Measurements from ENCODE around the gene PPP1R9A. TPM values are rescaled to one million over a fixed set of nuclear protein-coding genes. Genes with fewer than 3 reads are reported as not detected.

Gene PPP1R9A
- total and polyA plus RNA-seq, 2 donors = 1.4 to 2.2 TPM

DNA sequence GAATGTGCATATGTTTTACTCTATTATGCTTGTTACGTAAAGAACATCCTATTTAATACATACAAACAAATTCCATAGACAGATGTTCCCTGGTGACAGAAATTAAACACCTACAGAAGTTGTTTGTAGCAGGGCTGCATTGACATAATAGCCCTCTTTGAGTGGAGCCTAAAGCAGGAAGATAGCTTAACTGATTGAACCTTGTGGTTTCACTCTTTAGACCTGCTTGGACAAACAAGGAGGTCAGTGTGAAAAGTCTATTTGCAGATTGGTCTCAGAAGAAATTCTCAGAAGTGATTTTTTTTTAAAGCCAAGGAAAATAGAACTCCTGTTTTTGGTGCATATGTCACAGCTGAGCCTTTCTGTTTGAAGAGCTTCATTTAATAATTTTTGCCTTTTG lies 121.3 kb downstream of the PPP1R9A start:
- WGBS = 97% methylated on average over 1 of the region's 1 CpG
- Histone ChIP-seq H3K9me3 (ENCODE audit: control insufficient read depth in 2 of 2, insufficient read depth in 1 of 2, low read length in 1 of 2) (peaks cover 0 to 5% of the 10 kb centered on the region in 2 donors), H3K4me1 (ENCODE audit: control insufficient read depth in 2 of 2, insufficient read depth in 2 of 2, low read length in 2 of 2) (no peaks in the 10 kb centered on the region), H3K27ac (ENCODE audit: low read depth in 1 of 2, low read length in 1 of 2) (no peak overlapping the region), H3K4me3 (ENCODE audit: low read length in 2 of 2) (no peak overlapping the region), H3K27me3 (ENCODE audit: control insufficient read depth in 2 of 2, insufficient read depth in 1 of 2, low read length in 1 of 2) (no peaks in the 10 kb centered on the region), H3K36me3 (ENCODE audit: control insufficient read depth in 2 of 2, insufficient read depth in 2 of 2, low read length in 1 of 2) (no peaks in the 10 kb centered on the region)
- no peak for DNase-seq (ENCODE audit: low read depth in 6 of 9, low spot score in 9 of 9)

DNA sequence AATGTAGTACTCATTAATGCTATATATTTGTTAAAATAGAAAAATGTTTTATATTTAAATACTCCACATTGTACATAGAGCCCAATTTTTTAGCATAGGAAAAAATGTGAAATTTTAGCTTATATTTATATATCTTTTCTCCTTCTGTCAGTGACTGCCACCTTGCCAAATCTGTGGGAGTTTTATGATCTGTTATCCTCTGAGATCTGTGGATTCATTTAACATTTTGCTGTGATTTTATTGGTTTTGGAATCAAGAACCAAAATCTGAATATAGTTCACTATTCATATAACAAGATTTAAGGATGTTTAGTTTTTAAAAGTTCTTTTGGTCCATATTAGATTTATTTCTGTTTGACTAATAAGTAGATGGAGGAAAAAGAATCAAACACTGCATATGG lies 127.9 kb downstream of the PPP1R9A start:
- Histone ChIP-seq H3K27me3 (ENCODE audit: control insufficient read depth in 2 of 2, insufficient read depth in 1 of 2, low read length in 1 of 2) (no peaks in the 10 kb centered on the region), H3K4me3 (ENCODE audit: low read length in 2 of 2) (no peak overlapping the region), H3K36me3 (ENCODE audit: control insufficient read depth in 2 of 2, insufficient read depth in 2 of 2, low read length in 1 of 2) (no peaks in the 10 kb centered on the region), H3K27ac (ENCODE audit: low read depth in 1 of 2, low read length in 1 of 2) (no peak overlapping the region), H3K4me1 (ENCODE audit: control insufficient read depth in 2 of 2, insufficient read depth in 2 of 2, low read length in 2 of 2) (no peaks in the 10 kb centered on the region), H3K9me3 (ENCODE audit: control insufficient read depth in 2 of 2, insufficient read depth in 1 of 2, low read length in 1 of 2) (no peaks in the 10 kb centered on the region)
- DNase-seq (ENCODE audit: low read depth in 6 of 9, low spot score in 9 of 9) = no peak

DNA sequence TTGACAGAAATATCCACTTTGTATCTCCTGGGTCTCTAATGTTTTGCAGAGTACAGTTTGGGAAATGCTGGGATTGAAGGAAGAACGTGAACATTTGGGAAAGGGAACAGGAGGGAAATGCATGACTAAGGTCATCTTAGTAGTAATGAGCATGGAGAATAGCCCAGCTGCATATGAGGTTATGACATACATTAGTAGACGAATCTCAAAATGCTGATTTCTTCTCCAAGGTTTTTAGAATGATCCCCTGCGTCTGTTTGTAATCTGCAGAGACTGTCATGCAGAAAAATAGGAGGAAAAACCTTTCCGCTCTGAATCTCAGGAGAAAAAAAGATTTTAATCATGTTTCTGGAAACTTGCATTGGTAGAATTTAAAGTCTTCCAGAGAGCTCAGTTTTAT lies 133.6 kb downstream of the PPP1R9A start:
- no peak overlapping the region for H3K27ac ChIP-seq (ENCODE audit: low read depth in 1 of 2, low read length in 1 of 2)
- no peaks in the 10 kb centered on the region for H3K9me3 ChIP-seq (ENCODE audit: control insufficient read depth in 2 of 2, insufficient read depth in 1 of 2, low read length in 1 of 2)
- DNase-seq (ENCODE audit: low read depth in 6 of 9, low spot score in 9 of 9) = no peak
- H3K4me1 ChIP-seq (ENCODE audit: control insufficient read depth in 2 of 2, insufficient read depth in 2 of 2, low read length in 2 of 2) = peaks cover 0 to 2% of the 10 kb centered on the region in 2 donors
- H3K4me3 ChIP-seq (ENCODE audit: low read length in 2 of 2) = no peak overlapping the region
- 94% methylated on average over 4 of the region's 4 CpGs for WGBS
- H3K36me3 ChIP-seq (ENCODE audit: control insufficient read depth in 2 of 2, insufficient read depth in 2 of 2, low read length in 1 of 2) = no peaks in the 10 kb centered on the region
- H3K27me3 ChIP-seq (ENCODE audit: control insufficient read depth in 2 of 2, insufficient read depth in 1 of 2, low read length in 1 of 2) = no peaks in the 10 kb centered on the region

DNA sequence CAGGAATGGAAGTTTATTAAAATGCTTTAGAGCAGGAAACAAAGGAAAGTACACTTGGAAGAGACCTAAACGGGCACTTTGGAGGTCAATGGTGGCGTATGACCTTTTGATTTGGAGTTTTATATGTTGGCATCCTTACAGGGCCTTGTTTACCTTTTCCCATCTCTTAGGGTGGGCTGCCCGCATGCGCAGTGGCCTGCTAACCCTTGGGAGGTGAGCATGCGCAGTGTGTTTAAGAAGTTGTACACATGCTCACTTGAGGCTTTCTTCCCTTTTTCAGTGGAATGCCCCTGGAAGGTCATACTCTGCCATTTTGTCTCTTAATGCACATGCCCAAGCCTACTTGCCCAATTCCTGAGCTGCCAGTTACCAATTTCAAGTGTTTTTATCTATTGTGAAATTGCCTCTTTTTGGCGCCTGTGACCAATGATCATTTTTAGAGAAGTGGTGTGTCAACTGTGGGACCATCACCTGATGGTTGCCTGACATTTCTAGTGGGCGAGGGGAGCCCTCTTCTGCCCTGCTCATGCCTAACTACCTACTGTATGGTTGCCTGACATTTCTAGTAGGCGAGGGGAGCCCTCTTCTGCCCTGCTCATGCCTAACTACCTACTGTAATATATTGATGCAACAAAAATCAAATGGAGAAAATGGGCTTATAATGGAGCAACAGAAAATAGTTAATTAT lies 138.0 kb downstream of the PPP1R9A start:
- Histone ChIP-seq H3K36me3 (ENCODE audit: control insufficient read depth in 2 of 2, insufficient read depth in 2 of 2, low read length in 1 of 2) (no peaks in the 10 kb centered on the region), H3K27ac (ENCODE audit: low read depth in 1 of 2, low read length in 1 of 2) (no peak overlapping the region), H3K27me3 (ENCODE audit: control insufficient read depth in 2 of 2, insufficient read depth in 1 of 2, low read length in 1 of 2) (no peaks in the 10 kb centered on the region), H3K9me3 (ENCODE audit: control insufficient read depth in 2 of 2, insufficient read depth in 1 of 2, low read length in 1 of 2) (no peaks in the 10 kb centered on the region), H3K4me3 (ENCODE audit: low read length in 2 of 2) (no peak overlapping the region), H3K4me1 (ENCODE audit: control insufficient read depth in 2 of 2, insufficient read depth in 2 of 2, low read length in 2 of 2) (peaks cover 0 to 2% of the 10 kb centered on the region in 2 donors)
- 94% methylated on average over 8 of the region's 8 CpGs for WGBS
- DNase-seq (ENCODE audit: low read depth in 6 of 9, low spot score in 9 of 9) = no peak

DNA sequence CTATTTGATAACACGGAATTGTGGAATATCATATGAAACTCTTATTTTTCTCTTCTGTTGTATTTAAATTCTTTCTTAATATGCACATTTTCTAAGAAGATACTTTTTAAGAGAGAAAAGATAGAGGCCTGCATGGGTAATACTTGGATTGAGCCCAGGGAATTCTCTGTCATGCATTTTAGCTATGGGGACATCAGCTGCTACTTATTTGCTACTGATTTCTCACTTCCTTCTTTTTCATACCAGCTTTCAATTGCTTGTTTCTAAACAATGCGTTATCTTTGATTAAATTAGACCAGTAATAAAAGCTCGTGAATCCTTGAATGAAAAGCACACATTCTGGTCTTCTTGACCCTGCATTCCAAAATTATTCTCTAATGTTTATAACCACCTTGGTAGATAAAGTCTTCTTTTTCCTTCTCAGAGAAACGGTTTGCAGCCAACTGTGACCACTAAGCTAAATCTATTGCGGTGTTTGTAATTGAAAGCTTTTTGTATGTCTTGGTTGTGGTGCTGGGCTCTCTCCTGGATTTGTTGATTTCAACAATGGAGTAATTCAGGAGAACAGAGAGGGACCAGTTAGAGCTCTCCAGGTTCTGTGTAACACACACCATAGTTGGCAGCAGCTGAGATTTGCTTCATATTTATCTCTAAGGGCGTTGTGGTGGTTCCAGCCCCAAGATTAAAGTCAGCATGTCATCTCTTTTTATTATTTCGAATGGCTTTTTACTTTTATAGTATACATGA lies 139.3 kb downstream of the PPP1R9A start:
- Histone ChIP-seq H3K9me3 (ENCODE audit: control insufficient read depth in 2 of 2, insufficient read depth in 1 of 2, low read length in 1 of 2) (no peaks in the 10 kb centered on the region), H3K4me1 (ENCODE audit: control insufficient read depth in 2 of 2, insufficient read depth in 2 of 2, low read length in 2 of 2) (peaks cover 0 to 2% of the 10 kb centered on the region in 2 donors), H3K27me3 (ENCODE audit: control insufficient read depth in 2 of 2, insufficient read depth in 1 of 2, low read length in 1 of 2) (no peaks in the 10 kb centered on the region), H3K27ac (ENCODE audit: low read depth in 1 of 2, low read length in 1 of 2) (no peak overlapping the region), H3K36me3 (ENCODE audit: control insufficient read depth in 2 of 2, insufficient read depth in 2 of 2, low read length in 1 of 2) (no peaks in the 10 kb centered on the region), H3K4me3 (ENCODE audit: low read length in 2 of 2) (no peak overlapping the region)
- DNase-seq (ENCODE audit: low read depth in 6 of 9, low spot score in 9 of 9) = no peak
- 92% methylated on average over 7 of the region's 7 CpGs for WGBS

DNA sequence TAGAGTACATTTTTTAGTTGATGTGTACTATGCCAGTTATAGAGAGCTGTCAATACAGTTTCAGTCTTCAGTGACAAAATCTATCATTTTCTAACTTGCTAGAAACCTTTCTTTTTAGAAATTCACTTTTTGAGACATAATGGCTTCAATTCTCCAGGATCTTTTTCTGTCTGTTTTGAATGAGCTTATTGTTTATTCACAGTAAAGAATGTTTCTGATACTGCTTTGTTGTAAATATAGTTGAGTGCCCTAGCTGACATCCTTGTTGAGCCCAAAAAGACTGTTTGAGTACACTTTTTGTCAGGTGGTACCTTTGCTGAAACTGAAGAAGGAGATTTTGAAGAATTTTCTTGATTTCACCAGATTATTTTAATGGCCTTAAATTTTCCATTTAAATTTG lies 139.9 kb downstream of the PPP1R9A start:
- Histone ChIP-seq H3K4me3 (ENCODE audit: low read length in 2 of 2) (no peak overlapping the region), H3K4me1 (ENCODE audit: control insufficient read depth in 2 of 2, insufficient read depth in 2 of 2, low read length in 2 of 2) (peaks cover 0 to 2% of the 10 kb centered on the region in 2 donors), H3K36me3 (ENCODE audit: control insufficient read depth in 2 of 2, insufficient read depth in 2 of 2, low read length in 1 of 2) (no peaks in the 10 kb centered on the region), H3K27ac (ENCODE audit: low read depth in 1 of 2, low read length in 1 of 2) (no peak overlapping the region), H3K27me3 (ENCODE audit: control insufficient read depth in 2 of 2, insufficient read depth in 1 of 2, low read length in 1 of 2) (no peaks in the 10 kb centered on the region), H3K9me3 (ENCODE audit: control insufficient read depth in 2 of 2, insufficient read depth in 1 of 2, low read length in 1 of 2) (no peaks in the 10 kb centered on the region)
- DNase-seq (ENCODE audit: low read depth in 6 of 9, low spot score in 9 of 9) = no peak

DNA sequence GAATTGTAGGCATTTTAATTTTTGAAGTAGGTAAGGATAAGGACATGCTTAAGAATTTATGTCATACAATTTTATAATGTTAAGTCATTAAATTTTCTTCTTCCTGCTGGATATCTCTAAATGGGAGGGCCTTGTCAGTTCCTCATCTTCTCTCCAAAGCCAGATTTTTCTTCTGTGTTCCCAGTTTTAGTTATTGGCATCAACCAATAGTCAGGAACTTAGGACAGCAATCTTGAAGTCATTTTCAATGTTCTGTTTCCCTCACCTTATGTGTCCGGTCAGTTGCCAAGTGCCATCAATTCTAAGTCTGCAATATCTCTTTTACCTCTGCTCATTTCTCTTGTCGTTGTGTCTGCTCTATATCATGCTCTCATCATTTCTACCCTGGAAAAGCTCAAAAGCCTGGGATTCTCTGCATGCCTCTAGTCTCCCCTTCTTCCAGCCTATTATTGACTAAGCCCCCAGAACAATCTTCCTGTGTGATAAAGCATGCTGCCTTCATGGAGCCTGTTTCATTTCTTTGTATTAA lies 145.2 kb downstream of the PPP1R9A start:
- WGBS = 96% methylated on average over 2 of the region's 2 CpGs

DNA sequence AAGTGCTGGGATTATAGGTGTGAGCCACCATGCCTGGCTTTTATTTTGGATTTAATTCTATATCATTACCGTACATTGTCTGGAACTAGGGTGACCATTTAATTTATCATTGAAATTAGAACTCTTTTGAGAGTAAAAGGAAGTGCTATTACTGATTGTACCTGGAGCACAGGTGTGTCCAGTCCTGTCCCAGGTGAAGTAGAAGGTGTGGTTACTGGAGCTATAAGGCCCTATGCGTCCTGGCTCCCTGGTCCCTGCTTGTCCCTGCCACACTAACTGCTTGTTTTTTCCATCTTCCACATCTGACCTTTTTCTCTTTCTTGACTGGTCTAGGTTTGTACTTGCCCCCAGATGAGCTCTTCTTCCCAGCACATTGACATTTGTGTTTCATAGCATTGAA lies 147.0 kb downstream of the PPP1R9A start:
- Histone ChIP-seq H3K27me3 (ENCODE audit: control insufficient read depth in 2 of 2, insufficient read depth in 1 of 2, low read length in 1 of 2) (no peaks in the 10 kb centered on the region), H3K4me3 (ENCODE audit: low read length in 2 of 2) (no peak overlapping the region), H3K27ac (ENCODE audit: low read depth in 1 of 2, low read length in 1 of 2) (no peak overlapping the region), H3K4me1 (ENCODE audit: control insufficient read depth in 2 of 2, insufficient read depth in 2 of 2, low read length in 2 of 2) (no peaks in the 10 kb centered on the region), H3K9me3 (ENCODE audit: control insufficient read depth in 2 of 2, insufficient read depth in 1 of 2, low read length in 1 of 2) (no peaks in the 10 kb centered on the region), H3K36me3 (ENCODE audit: control insufficient read depth in 2 of 2, insufficient read depth in 2 of 2, low read length in 1 of 2) (no peaks in the 10 kb centered on the region)
- 97% methylated on average over 2 of the region's 2 CpGs for WGBS
- DNase-seq (ENCODE audit: low read depth in 6 of 9, low spot score in 9 of 9) = no peak

More for the DNA sequence above, 145.2 kb downstream of the PPP1R9A start:
- H3K4me3 ChIP-seq (ENCODE audit: low read length in 2 of 2) = no peak overlapping the region
- no peaks in the 10 kb centered on the region for H3K9me3 ChIP-seq (ENCODE audit: control insufficient read depth in 2 of 2, insufficient read depth in 1 of 2, low read length in 1 of 2)
- DNase-seq (ENCODE audit: low read depth in 6 of 9, low spot score in 9 of 9) = no peak
- H3K36me3 ChIP-seq (ENCODE audit: control insufficient read depth in 2 of 2, insufficient read depth in 2 of 2, low read length in 1 of 2) = no peaks in the 10 kb centered on the region
- H3K27ac ChIP-seq (ENCODE audit: low read depth in 1 of 2, low read length in 1 of 2) = no peak overlapping the region
- no peaks in the 10 kb centered on the region for H3K4me1 ChIP-seq (ENCODE audit: control insufficient read depth in 2 of 2, insufficient read depth in 2 of 2, low read length in 2 of 2)
- H3K27me3 ChIP-seq (ENCODE audit: control insufficient read depth in 2 of 2, insufficient read depth in 1 of 2, low read length in 1 of 2) = no peaks in the 10 kb centered on the region

DNA sequence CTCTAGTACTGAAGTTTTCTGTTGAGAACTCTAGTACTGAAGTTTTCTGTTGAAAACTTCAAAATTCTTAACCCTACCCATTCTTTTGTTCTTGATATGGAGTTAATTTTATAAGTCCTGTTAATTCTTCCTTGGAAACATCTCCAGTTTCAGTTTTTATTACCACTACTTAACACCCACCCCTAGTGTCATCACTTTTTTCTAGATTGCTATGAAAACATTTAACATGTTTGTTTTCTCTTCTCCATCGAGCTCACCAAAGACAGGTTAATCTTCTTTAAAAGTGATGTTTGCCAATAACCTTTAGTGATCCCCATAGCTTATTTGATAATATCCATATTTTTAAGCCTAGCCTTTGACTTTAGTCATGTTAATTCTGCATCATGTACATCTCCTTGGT lies 147.9 kb downstream of the PPP1R9A start:
- Histone ChIP-seq H3K36me3 (ENCODE audit: control insufficient read depth in 2 of 2, insufficient read depth in 2 of 2, low read length in 1 of 2) (no peaks in the 10 kb centered on the region), H3K9me3 (ENCODE audit: control insufficient read depth in 2 of 2, insufficient read depth in 1 of 2, low read length in 1 of 2) (no peaks in the 10 kb centered on the region), H3K4me1 (ENCODE audit: control insufficient read depth in 2 of 2, insufficient read depth in 2 of 2, low read length in 2 of 2) (no peaks in the 10 kb centered on the region), H3K27ac (ENCODE audit: low read depth in 1 of 2, low read length in 1 of 2) (no peak overlapping the region), H3K4me3 (ENCODE audit: low read length in 2 of 2) (no peak overlapping the region), H3K27me3 (ENCODE audit: control insufficient read depth in 2 of 2, insufficient read depth in 1 of 2, low read length in 1 of 2) (no peaks in the 10 kb centered on the region)
- no peak for DNase-seq (ENCODE audit: low read depth in 6 of 9, low spot score in 9 of 9)
- 85% methylated on average over 1 of the region's 1 CpG for WGBS

All from thymus (tissue), 11 donors.